Right ventricle myocardium inferior (tissue), 1 donor: ENCODE measurements around the gene ZNF69. TPM values are rescaled to one million over a fixed set of nuclear protein-coding genes. Genes with fewer than 3 reads are reported as not detected.
A peak's percentile ranks its signal among the peaks of the same experiment; 100 is the strongest.
"Not testable (repeated sequence)": the region's sequence is repeated elsewhere in the genome, so short reads cannot be mapped to it uniquely, and the experiment has no call there.

Experiments
- ATAC-seq: fragments of 200-7000 bp; cut with Tn5 transposase; one replicate; pipeline ENCODE4 v1.9.1; 2020; ENCODE audit warnings: mild to moderate bottlenecking, moderate library complexity
- DNase-seq: peaks from one replicate; pipeline ENCODE4 v3.0.0; 2021; ENCODE audit errors: missing footprints
- intact Hi-C: fragments of 100-400 bp; cut with DNase I; formaldehyde crosslinking; loops from one replicate; pipeline ENCODE4 v1.11.0; 2022
- long read RNA-seq: library from polyadenylated mRNA; unstranded; transcript quantifications from one replicate; pipeline ENCODE4 v2.0.0, GENCODE V29; 2021
- total RNA-seq: library from RNA; stranded (reverse); fragmentation: NEBNext Ultra II Directional; extraction: Animal tissue kit (Norgen Biotek cat#: 25700); gene quantifications from one replicate; pipeline ENCODE4 v1.2.1, GENCODE V29; 2021
- donor health status: DM: no; HTN: yes; CAD: no; lungs with severe emphysema.

Gene ZNF69
- 3.6 TPM for total RNA-seq
- long read RNA-seq, partial matches to known transcripts = 0 of 1 reads
- long read RNA-seq, other reads (novel, unspliced or antisense) = 1 of 1 reads

GRCh38 chr19:11887611-11888531, at the start of gene ZNF69:
TSS of gene ZNF69 (plus strand) at chr19:11887782. CDS start at chr19:11887924, 142 bp downstream.
- intact Hi-C loops = no loop called here
- ATAC-seq (peak; percentile 99), DNase-seq (peak; percentile 94)

GRCh38 chr19:11843722-11844121, 43.9 kb upstream of the ZNF69 start:
- intact Hi-C loops = no loop called here
- DNase-seq = no peak
- no peak for ATAC-seq

- intact Hi-C loops, ATAC-seq, DNase-seq: not testable (repeated sequence)
Observed at GRCh38 chr19:11847615-11848014, 40.0 kb upstream of the ZNF69 start.

- ATAC-seq = no peak
- no peak for DNase-seq
- intact Hi-C loops = no loop called here
Observed at GRCh38 chr19:11848200-11848593, 39.4 kb upstream of the ZNF69 start.

- DNase-seq (peak; percentile 96), ATAC-seq (peak; percentile 100)
- intact Hi-C loops = no loop called here
Observed at GRCh38 chr19:11848594-11849469, 38.8 kb upstream of the ZNF69 start, which contains the start of gene ZNF439. TSS of gene ZNF439 (plus strand) at chr19:11848726. CDS start at chr19:11848868, 142 bp downstream.

GRCh38 chr19:11850289-11850688, 37.3 kb upstream of the ZNF69 start:
- ATAC-seq, intact Hi-C loops: not testable (repeated sequence)

GRCh38 chr19:11853358-11853757, 34.2 kb upstream of the ZNF69 start:
- no peak for ATAC-seq
- intact Hi-C loops = no loop called here
- no peak for DNase-seq

More at GRCh38 chr19:11850289-11850688, 37.3 kb upstream of the ZNF69 start:
- not testable (repeated sequence) for DNase-seq

GRCh38 chr19:11856596-11857250, 30.9 kb upstream of the ZNF69 start:
- ATAC-seq (no peak), DNase-seq (no peak)
- intact Hi-C loops = no loop called here

- intact Hi-C loops = no loop called here
- ATAC-seq (no peak), DNase-seq (no peak)
Observed at GRCh38 chr19:11860721-11861120, 26.9 kb upstream of the ZNF69 start.

GRCh38 chr19:11861301-11861700, 26.3 kb upstream of the ZNF69 start:
- DNase-seq = no peak
- intact Hi-C loops = no loop called here
- ATAC-seq = no peak

- DNase-seq, ATAC-seq, intact Hi-C loops: not testable (repeated sequence)
Observed at GRCh38 chr19:11867766-11868165, 19.8 kb upstream of the ZNF69 start.

GRCh38 chr19:11868188-11868587, 19.4 kb upstream of the ZNF69 start:
- ATAC-seq = no peak
- DNase-seq = no peak
- intact Hi-C loops = no loop called here

GRCh38 chr19:11872624-11873023, 15.0 kb upstream of the ZNF69 start:
- intact Hi-C loops = no loop called here
- DNase-seq = no peak
- ATAC-seq = no peak

- ATAC-seq (no peak), DNase-seq (no peak)
- intact Hi-C loops = no loop called here
Observed at GRCh38 chr19:11873762-11874161, 13.8 kb upstream of the ZNF69 start.

- DNase-seq, ATAC-seq: not testable (repeated sequence)
- intact Hi-C loops = loop anchor here (2.0 to 5.0 kb wide), 4 partner anchors 43 to 261 kb away; partner anchors contain the start of genes ZNF20 and ZNF491
Observed at GRCh38 chr19:11879687-11880266, 7.8 kb upstream of the ZNF69 start.

- DNase-seq = no peak
- ATAC-seq = no peak
- intact Hi-C loops = loop anchor here (2.0 to 5.0 kb wide), 4 partner anchors 42 to 260 kb away; partner anchors contain the start of genes ZNF20 and ZNF491
Observed at GRCh38 chr19:11880598-11880997, 7.0 kb upstream of the ZNF69 start.

GRCh38 chr19:11881151-11881800, 6.3 kb upstream of the ZNF69 start:
- intact Hi-C loops = loop anchor here (2.0 to 5.0 kb wide), 4 partner anchors 41 to 260 kb away; partner anchors contain the start of genes ZNF20 and ZNF491
- ATAC-seq (peak; percentile 67), DNase-seq (no peak)
